Stimulated activated CD4-positive, alpha-beta T cell treated with anti-CD3 and anti-CD28 coated beads, Interleukin-15, amount 100 ng/mL, for 24 hours (primary cell): ENCODE results near the gene ABL2.

Experiments
- DNase-seq: peaks from one replicate; pipeline ENCODE4 v3.0.0-alpha.2; 2020

The ABL2 gene

GRCh38 chr1:179129702-179130473 lies 99.6 kb downstream of the ABL2 start:
- peak; percentile 13 for DNase-seq

GRCh38 chr1:179128520-179128919 lies 101.0 kb downstream of the ABL2 start:
- no peak for DNase-seq

GRCh38 chr1:179127163-179127895 lies 102.1 kb downstream of the ABL2 start:
- no peak for DNase-seq

GRCh38 chr1:179126338-179127060 lies 103.0 kb downstream of the ABL2 start:
- DNase-seq = no peak

GRCh38 chr1:179124873-179125272 lies 104.6 kb downstream of the ABL2 start:
- DNase-seq = no peak

GRCh38 chr1:179121159-179121938 lies 108.1 kb downstream of the ABL2 start:
- peak; percentile 51 for DNase-seq

- DNase-seq = no peak
These were observed 108.7 kb downstream of the ABL2 start for GRCh38 chr1:179120736-179121135.

GRCh38 chr1:179119513-179119912 lies 110.0 kb downstream of the ABL2 start:
- DNase-seq = no peak

- DNase-seq = no peak
These were observed 114.3 kb downstream of the ABL2 start for GRCh38 chr1:179115181-179115580.

- DNase-seq = no peak
These were observed 120.8 kb downstream of the ABL2 start for GRCh38 chr1:179108644-179109043.

- DNase-seq = no peak
These were observed 121.5 kb downstream of the ABL2 start for GRCh38 chr1:179107706-179108629.

GRCh38 chr1:179105393-179105792 lies 124.1 kb downstream of the ABL2 start:
- no peak for DNase-seq

GRCh38 chr1:179104611-179105250 lies 124.7 kb downstream of the ABL2 start:
- DNase-seq = no peak

GRCh38 chr1:179103999-179104398 lies 125.5 kb downstream of the ABL2 start:
- DNase-seq = no peak

GRCh38 chr1:179101566-179101965 lies 127.9 kb downstream of the ABL2 start:
- DNase-seq = no peak

- DNase-seq = no peak
These were observed 129.6 kb downstream of the ABL2 start for GRCh38 chr1:179099891-179100290.

GRCh38 chr1:179095924-179096323 lies 133.6 kb downstream of the ABL2 start:
- DNase-seq = no peak

- DNase-seq = no peak
These were observed 134.1 kb downstream of the ABL2 start for GRCh38 chr1:179095377-179095776.

- no peak for DNase-seq
These were observed 134.7 kb downstream of the ABL2 start for GRCh38 chr1:179094818-179095217.

GRCh38 chr1:179092896-179093461 lies 136.5 kb downstream of the ABL2 start:
- no peak for DNase-seq

- DNase-seq = no peak
These were observed 137.7 kb downstream of the ABL2 start for GRCh38 chr1:179091691-179092165.
